GM12892 (cell line): Measurements from ENCODE around the gene UNC119.

ENCODE experiments used
- POLR2A ChIP-seq: IDR thresholded peaks from 2 replicates; pipeline ENCODE4 v1.6.1; 2011; ENCODE audit warnings: low read depth, low read length, control low read depth
- POLR2AphosphoS5 ChIP-seq: IDR thresholded peaks from 2 replicates; pipeline ENCODE4 v1.6.1; 2011; ENCODE audit warnings: low read depth, low read length, control low read depth
- TAF1 ChIP-seq: IDR thresholded peaks from 2 replicates; pipeline ENCODE4 v1.6.1; 2011; ENCODE audit warnings: low read depth, mild to moderate bottlenecking, control low read depth, low read length, borderline replicate concordance

DNA sequence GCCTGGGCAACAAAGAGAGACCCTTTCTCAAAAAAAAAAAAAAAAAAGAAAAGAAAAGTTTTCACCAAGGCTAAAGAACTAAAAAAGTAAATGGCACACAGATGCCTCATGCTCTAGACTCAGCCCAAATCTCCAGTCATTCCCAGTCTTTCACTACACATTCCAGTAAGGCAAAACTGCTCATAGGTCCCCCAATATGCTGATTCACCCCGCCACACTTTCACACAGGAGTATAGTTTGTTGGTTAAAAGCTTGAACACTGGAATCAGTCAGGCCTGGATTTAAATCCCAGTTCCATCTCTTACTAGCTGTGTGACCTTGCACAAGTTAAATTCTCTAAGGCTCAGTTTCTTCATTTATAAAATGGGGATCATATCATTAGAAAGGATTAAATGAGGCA, 17.0 kb upstream of the UNC119 start:
- TF ChIP-seq TAF1 (no peak), POLR2AphosphoS5 (no peak), POLR2A (no peak)
